Cardiac septum (tissue), 1 donor: Measurements from ENCODE around the gene OSBP2. TPM values are rescaled to one million over a fixed set of nuclear protein-coding genes. Genes with fewer than 3 reads are reported as not detected.

Experiments
- DNase-seq: peaks from one replicate; pipeline ENCODE4 v3.0.0-alpha.2; 2020; ENCODE audit warnings: low spot score
- intact Hi-C: fragments of 100-400 bp; cut with DNase I; formaldehyde crosslinking; loops from one replicate; pipeline ENCODE4 v1.14.0; 2022
- total RNA-seq: library from RNA; stranded (reverse); fragmentation: NEBNext Ultra II Directional; extraction: Animal tissue kit (Norgen Biotek cat#: 25700); gene quantifications from one replicate; pipeline ENCODE4 v1.2.1, GENCODE V29; 2021
- donor health status: DM: no; HTN: no; CAD: no.

OSBP2 gene
- total RNA-seq, 1 donor from 2014 or later = 8.9 TPM

DNA sequence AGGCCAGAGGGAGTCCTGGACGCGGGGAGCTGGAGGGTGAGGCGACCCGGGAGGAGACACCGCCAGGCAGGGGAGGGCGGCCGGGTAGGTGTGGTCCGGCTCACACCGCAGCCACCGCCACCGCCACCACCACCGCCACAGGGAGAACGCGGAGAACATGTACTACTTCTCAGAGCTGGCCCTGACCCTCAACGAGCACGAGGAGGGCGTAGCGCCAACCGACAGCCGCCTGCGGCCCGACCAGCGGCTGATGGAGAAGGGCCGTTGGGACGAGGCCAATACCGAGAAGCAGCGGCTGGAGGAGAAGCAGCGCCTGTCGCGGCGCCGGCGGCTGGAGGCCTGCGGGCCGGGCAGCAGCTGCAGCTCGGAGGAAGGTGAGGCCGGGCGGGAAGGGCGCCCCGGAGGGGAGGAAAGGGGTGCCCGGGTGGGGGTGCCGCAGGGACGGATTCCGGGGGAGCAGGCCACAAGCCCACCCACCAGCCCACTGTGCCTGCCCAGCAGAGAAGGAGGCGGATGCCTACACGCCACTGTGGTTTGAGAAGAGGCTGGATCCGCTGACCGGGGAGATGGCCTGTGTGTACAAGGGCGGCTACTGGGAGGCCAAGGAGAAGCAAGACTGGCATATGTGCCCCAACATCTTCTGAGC is 211.1 kb downstream of the OSBP2 start:
- intact Hi-C loops = no loop called here
- DNase-seq = peak; percentile 62

DNA sequence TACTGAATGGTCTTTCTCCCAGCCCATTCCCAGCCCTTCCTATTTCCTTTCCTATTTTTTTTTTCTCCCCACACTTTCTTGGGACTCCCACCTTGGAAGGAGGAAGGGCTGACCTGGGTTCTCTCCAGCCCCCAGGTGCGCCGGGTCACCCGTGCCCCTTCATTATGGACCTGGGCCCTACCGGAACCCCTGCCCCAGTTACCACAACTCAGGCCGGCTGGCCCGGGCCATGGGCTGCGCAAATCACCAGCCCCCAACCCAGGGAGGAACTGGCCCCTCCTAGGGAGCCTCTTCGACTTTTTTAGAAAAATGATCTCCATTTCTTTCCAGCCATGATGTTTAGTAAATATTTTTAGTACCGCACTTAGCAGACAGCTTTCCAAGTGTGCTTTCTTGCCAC is 211.7 kb downstream of the OSBP2 start:
- intact Hi-C loops = no loop called here
- no peak for DNase-seq

DNA sequence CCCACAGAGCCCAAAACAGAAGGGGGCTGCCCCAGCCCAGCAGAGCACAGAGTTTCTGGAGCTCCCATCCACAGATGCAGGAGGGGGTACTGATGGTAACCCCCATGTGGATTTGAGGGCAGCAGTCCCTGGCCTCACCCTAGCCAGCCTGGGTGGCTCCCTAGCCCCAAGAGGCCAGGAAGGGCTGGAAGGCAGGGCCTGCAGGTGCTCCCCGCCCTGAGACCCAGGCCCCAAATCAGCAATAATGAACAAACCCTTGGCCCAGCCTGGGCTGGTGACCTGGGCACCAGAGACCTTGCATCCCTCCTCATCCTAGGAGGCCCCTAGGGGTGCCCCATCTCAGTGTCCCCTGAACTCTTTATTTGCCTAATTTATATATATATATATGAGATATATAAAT is 212.3 kb downstream of the OSBP2 start:
- peak; percentile 43 for DNase-seq
- intact Hi-C loops = no loop called here

DNA sequence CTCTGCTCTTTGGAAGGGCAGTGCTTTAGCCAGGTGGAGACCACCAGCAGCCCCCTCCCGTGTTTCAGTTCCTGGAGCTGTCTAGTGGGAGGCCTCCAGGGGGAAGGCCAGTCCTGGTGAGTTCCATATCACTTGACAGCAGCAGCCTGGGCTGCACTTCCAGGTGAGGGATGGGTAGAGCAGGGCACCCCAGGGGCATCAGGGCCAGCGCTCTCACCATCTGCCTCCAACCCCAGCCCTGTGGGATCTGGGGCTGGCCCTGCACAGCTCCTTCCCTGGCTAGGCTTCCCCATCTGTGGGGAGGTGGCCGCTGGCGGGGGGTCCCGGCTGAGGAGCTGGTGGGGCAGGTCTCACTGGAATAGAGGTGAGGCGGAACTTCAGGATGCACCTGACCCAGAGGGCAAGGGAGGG is 213.4 kb downstream of the OSBP2 start:
- DNase-seq = peak; percentile 55
- intact Hi-C loops = no loop called here

DNA sequence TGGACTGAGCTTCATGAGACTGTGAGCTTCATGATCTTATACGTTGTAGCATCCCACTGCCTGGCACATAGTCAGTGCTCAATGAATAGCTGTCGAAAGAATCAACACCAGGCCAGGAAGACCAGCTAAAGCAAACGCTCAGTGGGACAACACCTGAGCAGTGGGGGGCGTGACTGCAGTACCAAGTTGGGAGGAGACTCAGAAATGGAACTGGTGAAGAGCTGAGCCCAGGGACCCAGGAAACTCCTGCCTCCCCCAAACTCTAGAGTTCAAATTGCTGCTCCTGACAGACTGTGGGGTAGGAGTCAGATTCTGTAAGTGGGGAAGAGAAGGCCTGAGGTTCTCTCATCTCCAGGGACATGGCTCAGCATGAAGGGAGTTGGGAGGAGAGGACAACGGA is 214.6 kb downstream of the OSBP2 start:
- no peak for DNase-seq
- intact Hi-C loops = no loop called here

DNA sequence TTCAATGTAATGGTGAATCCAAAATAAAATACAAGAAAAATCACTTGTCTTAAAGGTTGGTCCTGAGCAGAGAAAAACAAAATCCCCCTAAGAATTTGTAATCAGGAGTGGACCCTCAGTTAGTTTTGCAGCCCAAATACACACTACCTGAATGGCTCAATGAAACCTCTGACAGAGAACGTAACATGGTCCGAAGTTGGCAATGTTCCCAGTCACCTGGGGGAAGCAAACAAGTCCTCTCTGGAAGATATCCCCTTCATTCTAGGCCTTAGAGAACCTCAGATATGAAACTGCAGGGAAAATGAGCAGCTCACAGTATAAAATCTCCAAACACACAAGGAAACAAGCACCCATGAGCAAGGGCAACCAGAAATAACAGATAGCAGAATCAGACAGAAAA is 215.7 kb downstream of the OSBP2 start:
- no peak for DNase-seq

DNA sequence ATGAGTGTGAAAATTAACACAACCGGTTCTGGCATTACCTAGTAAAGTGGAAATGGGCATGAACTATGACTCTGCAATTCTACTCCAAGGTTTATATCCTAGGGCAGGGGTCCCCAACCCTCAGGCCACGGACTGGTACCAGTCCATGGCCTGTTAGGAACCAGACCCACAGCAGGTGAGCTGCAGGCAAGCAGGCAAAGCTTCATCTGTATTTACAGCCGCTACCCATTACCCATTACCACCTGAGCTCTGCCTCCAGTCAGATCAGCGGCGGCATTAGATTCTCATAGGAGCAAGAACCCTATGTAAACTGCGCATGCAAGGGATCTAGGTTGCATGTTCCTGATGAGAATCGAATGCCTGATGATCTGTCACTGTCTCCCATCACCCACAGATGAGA is 224.1 kb downstream of the OSBP2 start:
- peak; percentile 12 for DNase-seq
- intact Hi-C loops = no loop called here

More for the DNA sequence above, 215.7 kb downstream of the OSBP2 start:
- intact Hi-C loops = no loop called here

DNA sequence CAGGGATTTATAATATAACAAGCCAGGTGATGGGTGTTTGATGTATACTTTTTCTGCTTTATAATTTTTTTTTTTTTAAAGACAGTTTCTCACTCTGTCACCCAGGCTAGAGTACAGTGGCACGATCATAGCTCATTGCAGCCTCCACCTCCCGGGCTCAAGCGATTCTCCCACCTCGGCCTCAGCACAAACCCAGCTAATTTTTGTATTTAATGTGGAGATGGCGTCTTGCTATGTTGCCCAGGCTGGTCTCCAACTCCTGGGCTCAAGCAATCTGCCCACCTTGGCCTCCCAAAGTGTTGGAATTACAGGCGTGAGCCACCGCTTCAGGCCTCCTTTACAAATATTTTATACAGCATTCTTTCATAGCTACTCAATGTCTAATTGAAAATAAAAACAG is 225.3 kb downstream of the OSBP2 start:
- intact Hi-C loops = loop anchor here (1.0 to 5.0 kb wide), 2 partner anchors 157 to 288 kb away; no protein-coding TSS in a partner anchor
- DNase-seq = peak; percentile 33

DNA sequence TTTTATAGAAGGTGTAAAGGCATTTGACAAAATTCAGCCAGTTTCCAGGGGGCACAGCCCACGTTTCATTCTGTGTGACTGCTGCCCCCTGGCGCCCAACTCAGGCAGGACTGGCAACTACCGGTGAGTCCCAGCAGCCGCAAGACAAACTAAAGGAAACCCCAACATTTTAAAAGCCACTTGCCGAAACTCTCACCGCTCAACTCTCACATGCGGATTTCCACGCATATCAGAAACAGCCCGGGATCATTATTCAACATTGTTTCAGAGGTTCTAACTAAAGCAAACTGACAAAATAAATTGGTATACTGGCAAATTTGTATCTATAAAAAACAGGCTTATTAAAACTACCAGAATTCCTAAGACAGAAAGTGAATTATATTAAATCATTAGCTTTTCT is 225.7 kb downstream of the OSBP2 start:
- peak; percentile 84 for DNase-seq
- intact Hi-C loops = loop anchor here (1.0 to 5.0 kb wide), 2 partner anchors 157 to 288 kb away; no protein-coding TSS in a partner anchor

DNA sequence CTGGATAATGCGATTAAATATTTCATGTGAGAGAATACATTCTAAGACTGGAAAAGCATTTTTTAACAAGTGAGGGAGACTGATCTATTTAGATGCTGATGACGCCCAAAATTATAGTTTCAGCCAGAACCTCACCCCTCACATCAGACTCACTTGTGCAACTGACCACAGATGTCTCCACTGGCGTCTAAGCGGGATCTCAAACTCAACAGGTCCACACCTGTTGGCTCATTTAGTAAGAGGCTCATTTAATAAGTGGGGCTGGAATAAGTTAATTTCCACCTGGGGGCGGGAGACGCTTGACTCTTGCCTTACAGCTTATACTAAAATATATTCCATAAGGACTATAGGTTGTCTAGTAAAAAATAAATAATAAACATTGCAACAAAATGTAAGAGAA is 226.4 kb downstream of the OSBP2 start:
- DNase-seq = peak; percentile 14
- intact Hi-C loops = loop anchor here (5.0 kb wide), 1 partner anchor 289 kb away; no protein-coding TSS in a partner anchor

DNA sequence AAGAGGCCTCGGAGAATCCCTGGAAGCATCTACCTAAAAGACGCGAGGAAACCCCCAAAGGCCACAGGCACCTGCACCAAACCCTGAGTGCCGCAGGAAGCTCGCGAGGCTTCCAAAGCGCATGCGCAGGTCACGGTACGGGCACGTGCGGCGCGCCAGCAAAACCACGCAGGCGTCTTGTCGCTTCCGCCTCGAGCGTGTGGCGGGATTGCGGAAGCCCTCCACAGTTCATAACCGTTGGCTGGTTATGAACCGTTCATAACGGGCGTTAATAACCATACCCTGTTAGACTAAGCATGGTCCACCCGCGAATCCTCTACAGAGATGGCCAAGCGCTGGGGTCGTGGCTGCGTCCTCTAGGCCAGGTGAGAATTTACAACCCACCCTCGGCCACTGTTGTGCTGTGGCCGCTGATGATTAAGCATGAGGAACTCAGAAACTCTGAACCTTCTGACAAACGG is 227.5 kb downstream of the OSBP2 start:
- intact Hi-C loops = loop anchor here (5.0 kb wide), 1 partner anchor 290 kb away; no protein-coding TSS in a partner anchor
- DNase-seq = peak; percentile 77

DNA sequence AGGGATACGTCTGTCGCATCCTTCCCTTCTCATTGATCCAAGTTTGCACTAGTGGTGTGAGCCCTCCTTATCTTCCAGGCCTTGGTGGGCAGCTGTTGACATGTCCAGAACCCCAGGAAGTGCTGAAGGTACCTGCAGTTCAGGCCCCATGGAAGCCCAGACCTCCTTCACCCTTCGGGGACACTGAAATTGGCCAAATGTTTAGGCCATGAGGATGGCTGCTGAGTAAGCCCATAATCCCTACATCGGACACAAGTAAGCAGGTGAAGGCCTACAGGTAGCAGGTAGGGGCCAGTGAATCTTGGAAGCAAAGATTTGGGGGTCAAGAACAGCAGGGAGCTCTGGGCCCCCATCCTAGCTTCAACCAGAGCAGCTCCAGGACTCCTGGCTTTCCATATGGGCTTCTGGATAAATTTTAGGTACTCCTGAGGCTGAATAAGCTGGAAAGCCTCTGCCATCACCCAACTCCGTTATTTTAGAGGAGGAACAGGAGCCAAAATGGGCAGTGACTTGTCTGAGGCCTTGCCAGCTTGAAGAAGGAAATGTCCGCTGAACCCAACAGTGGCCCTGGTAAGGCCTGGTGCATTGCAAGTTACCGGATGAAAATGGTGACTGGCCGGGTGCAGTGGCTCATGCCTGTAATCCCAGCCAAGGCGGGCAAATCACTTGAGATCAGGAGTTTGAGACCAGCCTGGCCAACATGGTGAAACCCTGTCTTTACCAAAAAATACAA is 228.7 kb downstream of the OSBP2 start:
- intact Hi-C loops = loop anchor here (5.0 kb wide), 1 partner anchor 291 kb away; no protein-coding TSS in a partner anchor
- DNase-seq = no peak

DNA sequence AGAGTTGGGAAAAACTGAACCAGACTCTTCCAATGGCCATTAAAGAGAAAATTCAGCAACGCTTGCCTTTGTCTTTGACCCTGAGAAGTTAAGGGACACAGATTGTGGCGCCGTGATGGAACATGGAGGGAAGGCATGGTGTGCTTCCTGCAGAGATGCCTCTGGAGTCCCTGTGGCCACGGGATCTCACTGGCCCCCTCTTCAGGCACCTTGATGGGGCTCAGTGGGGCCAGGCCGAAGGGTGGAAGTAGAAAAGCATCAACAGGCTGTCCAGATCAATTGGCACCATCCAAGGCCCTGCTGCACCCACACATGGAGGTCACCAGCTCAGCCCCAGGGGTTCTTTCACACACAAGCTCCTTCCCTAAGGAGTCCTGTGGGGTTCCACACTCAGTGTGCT is 231.0 kb downstream of the OSBP2 start:
- peak; percentile 27 for DNase-seq
- intact Hi-C loops = no loop called here

DNA sequence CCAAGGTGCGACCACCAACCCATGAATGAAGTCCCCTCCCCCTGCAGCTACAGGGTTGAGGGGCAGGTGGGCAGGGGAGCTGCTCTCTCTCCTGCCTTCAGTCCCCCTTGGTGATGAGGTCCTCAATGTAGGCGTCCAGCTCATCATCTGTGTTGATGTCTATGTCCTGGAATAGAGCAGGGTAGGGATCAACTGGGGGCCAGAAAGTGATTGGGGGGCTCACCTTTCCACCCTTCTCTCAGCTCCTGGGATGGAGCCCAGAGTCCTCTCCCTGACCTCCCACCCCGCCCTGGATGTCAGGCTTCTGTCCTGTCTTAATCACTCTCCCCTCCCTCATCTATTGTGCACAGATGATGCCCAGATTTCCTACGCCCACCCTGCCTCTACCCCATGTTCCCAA is 232.0 kb downstream of the OSBP2 start:
- intact Hi-C loops = no loop called here
- DNase-seq = peak; percentile 33

DNA sequence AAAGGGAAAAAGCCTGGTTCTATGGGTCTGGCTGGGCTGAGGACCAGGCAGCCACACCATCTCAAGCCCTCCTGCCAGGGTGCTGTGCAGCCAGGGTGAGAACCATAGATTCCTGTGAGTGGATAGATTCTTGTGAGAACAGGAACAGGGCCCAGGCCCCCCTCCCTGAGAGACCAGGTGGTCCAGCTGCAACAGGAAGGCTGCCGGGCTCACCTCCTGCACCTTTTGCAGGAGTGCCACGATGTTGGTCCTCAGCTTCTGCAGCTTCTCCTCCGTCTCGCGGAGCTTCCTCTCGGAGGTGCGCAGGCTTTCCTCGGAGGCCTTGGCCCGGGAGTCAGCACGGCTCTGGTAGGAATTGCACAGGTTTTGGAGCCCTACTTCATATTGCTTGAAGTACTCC is 233.1 kb downstream of the OSBP2 start:
- intact Hi-C loops = no loop called here

DNA sequence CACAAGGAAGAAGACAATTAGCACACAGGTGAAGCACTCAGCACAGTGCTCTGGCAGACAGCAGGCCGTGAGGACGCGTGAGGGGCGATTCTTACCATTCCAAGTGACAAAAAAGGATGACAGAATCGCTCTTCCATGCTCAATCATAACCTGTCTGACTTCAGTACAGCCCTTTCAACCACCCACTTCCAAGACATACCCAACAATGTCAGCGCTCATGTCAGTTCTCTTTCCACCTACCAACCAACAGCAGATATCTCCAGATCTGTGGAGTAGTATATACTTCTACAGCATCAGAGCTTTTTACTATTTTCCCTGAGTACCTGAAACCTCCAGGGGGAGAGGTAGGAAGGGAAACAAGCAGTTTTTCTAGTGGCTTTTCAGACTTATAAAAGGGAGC is 233.7 kb downstream of the OSBP2 start:
- intact Hi-C loops = no loop called here
- peak; percentile 20 for DNase-seq

More for the DNA sequence above, 233.1 kb downstream of the OSBP2 start:
- peak; percentile 53 for DNase-seq

DNA sequence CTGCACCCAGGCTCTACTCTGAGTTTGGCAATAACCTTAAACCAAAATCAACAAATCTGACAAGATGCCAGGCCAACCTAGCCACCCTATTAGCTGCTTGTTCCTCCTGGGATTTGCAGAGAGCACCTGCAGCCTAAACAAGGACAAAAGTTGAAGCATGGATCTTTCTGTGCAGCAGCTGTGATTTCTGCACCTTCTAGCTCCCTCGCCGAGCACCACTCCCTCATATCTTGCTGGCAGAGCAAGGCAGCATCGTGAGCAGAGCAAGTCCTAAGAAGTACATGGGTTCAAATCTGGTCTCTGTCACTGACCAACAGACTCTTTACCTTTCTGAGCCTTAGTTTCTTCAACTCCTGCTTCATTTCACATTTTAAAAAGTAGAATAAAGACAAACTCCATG is 235.6 kb downstream of the OSBP2 start:
- intact Hi-C loops = no loop called here
- no peak for DNase-seq

DNA sequence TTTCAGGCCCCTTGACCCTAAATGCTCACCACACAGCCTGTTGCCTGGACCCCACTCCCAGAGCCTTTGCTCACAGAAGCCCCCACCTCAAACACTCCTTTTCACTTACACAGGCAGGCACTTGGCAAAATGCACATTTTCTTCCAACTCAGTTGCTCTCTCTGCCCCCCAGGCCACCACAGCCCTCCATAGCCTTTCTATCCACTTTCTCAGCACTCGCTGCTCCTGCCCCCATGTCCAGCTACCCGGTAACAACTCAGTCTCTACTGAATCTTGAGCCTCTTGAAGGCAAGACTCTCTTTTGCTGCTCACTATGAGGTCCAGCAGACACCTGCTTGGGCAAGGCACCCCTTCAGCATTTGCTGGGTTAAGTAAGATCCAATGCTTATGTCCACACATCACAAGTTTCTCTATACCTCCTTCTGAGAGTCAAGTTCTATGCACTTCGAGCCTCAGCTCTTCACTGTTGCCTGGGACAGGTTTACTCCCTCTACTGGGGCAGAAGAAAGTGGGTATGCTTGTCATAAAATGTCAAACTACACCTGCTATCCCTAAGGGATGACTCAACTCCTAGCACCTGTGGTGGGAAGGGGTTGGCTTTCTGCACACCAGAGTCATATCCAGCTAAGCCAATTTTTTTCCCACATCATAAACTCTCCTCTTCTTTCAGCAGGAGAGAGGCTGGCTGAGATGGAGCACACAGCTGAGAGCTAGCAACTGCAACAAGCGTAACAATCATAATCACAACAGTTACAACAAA is 237.0 kb downstream of the OSBP2 start:
- no peak for DNase-seq
- intact Hi-C loops = no loop called here

DNA sequence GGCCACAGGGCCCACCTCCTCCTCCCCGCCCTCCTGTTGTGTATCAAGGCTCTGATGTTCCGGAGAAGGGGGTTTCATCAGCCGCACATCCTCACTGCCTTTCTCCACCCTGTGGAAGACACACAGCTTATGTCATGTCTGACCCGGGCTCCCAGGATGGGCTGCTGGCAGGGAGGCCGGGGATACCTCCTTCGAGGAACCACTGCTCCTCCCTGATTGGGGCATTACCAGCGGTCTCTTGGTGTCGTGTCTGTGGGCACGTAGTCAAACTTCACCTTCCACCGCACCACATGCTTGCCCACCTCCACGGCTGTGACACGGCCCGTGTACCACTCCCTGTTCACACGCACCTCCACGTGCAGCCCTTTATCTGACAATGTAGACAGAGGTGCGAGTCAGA is 238.0 kb downstream of the OSBP2 start:
- intact Hi-C loops = no loop called here
- no peak for DNase-seq

DNA sequence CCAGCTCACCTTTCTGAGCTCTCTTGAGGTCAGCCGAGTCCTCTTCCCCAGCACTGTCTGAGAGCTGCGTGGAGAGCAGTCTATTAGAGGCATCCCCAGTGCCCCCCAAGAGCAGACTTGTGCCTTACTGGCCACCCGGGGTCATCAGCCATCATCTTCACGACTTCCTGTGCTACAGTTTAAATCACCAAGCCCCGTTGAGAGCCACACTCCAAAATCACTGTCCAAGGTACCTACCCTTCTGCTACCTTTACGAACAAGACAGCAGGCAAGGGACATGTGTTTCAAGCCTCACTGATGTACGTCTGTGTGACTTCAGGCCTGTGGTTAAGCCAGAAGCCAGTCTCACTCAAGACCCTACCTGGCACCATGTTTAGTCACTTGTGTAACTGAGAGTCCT is 238.8 kb downstream of the OSBP2 start:
- intact Hi-C loops = no loop called here
- DNase-seq = no peak
